ENCODE measurements around the gene RNASE1.

Gene RNASE1

GRCh38 chr14:20757965-20758364, 44.7 kb downstream of the RNASE1 start:
- DNase-seq (ENCODE audit: low read depth, low spot score): no peak
- in situ Hi-C loops (cut with HindIII; ENCODE audit: low sequenced_read_pairs): no loop called here
- TF ChIP-seq CTCF (IDR thresholded peaks at IDR 0.05; ENCODE audit: low read depth, low read length): no peak
- H3K4me3 ChIP-seq (ENCODE audit: low read depth, low read length): no peak overlapping the region

- DNase-seq (ENCODE audit: low read depth, low spot score): no peak
- in situ Hi-C loops (cut with HindIII; ENCODE audit: low sequenced_read_pairs): no loop called here
- no peak for TF ChIP-seq CTCF (IDR thresholded peaks at IDR 0.05; ENCODE audit: low read depth, low read length)
- no peak overlapping the region for H3K4me3 ChIP-seq (ENCODE audit: low read depth, low read length)
Observed at GRCh38 chr14:20755037-20755436, 47.6 kb downstream of the RNASE1 start.

- H3K4me3 ChIP-seq (ENCODE audit: low read depth, low read length): no peak overlapping the region
- no peak for DNase-seq (ENCODE audit: low read depth, low spot score)
- in situ Hi-C loops (cut with HindIII; ENCODE audit: low sequenced_read_pairs): no loop called here
- TF ChIP-seq CTCF (IDR thresholded peaks at IDR 0.05; ENCODE audit: low read depth, low read length): no peak
Observed at GRCh38 chr14:20754308-20754707, 48.3 kb downstream of the RNASE1 start.

GRCh38 chr14:20751963-20752562, 50.6 kb downstream of the RNASE1 start:
- TF ChIP-seq CTCF (IDR thresholded peaks at IDR 0.05; ENCODE audit: low read depth, low read length): no peak
- DNase-seq (ENCODE audit: low read depth, low spot score): no peak
- H3K4me3 ChIP-seq (ENCODE audit: low read depth, low read length): no peak overlapping the region
- in situ Hi-C loops (cut with HindIII; ENCODE audit: low sequenced_read_pairs): no loop called here
